IPS-18a (cell line): ENCODE measurements around the gene ITPKB.

Experiments used
- H3K27ac ChIP-seq: one replicate; pipeline ENCODE4 v1.5.1; 2013; ENCODE audit warnings: low read length
- H3K27me3 ChIP-seq: one replicate; pipeline ENCODE4 v1.6.1; 2013; ENCODE audit warnings: mild to moderate bottlenecking, low read length; ENCODE audit not compliant: control insufficient read depth, insufficient read depth
- H3K36me3 ChIP-seq: one replicate; pipeline ENCODE4 v1.6.1; 2013; ENCODE audit warnings: low read depth, low read length; ENCODE audit not compliant: control insufficient read depth
- H3K4me1 ChIP-seq: one replicate; pipeline ENCODE4 v1.6.1; 2013; ENCODE audit warnings: low read depth, low read length; ENCODE audit not compliant: control insufficient read depth
- H3K4me3 ChIP-seq: one replicate; pipeline ENCODE4 v1.5.1; 2013; ENCODE audit warnings: low read length
- H3K9ac ChIP-seq: one replicate; pipeline ENCODE4 v1.6.1; 2013; ENCODE audit warnings: mild to moderate bottlenecking, low read length, moderate library complexity
- H3K9me3 ChIP-seq: one replicate; pipeline ENCODE4 v1.6.1; 2013; ENCODE audit warnings: low read depth, low read length; ENCODE audit not compliant: control insufficient read depth

ITPKB gene

GRCh38 chr1:226697929-226698544, 41.0 kb downstream of the ITPKB start:
- Histone ChIP-seq H3K36me3 (no peaks in the 10 kb centered on the region), H3K9me3 (no peaks in the 10 kb centered on the region), H3K27me3 (no peaks in the 10 kb centered on the region), H3K4me1 (peaks cover 5% of the 10 kb centered on the region), H3K27ac (no peak overlapping the region), H3K9ac (no peak overlapping the region), H3K4me3 (no peak overlapping the region)

- Histone ChIP-seq H3K4me1 (peaks cover under 1% of the 10 kb centered on the region), H3K9me3 (no peaks in the 10 kb centered on the region), H3K9ac (no peak overlapping the region), H3K4me3 (no peak overlapping the region), H3K27ac (no peak overlapping the region), H3K36me3 (no peaks in the 10 kb centered on the region), H3K27me3 (no peaks in the 10 kb centered on the region)
Observed at GRCh38 chr1:226697151-226697928, 41.7 kb downstream of the ITPKB start.

DNA sequence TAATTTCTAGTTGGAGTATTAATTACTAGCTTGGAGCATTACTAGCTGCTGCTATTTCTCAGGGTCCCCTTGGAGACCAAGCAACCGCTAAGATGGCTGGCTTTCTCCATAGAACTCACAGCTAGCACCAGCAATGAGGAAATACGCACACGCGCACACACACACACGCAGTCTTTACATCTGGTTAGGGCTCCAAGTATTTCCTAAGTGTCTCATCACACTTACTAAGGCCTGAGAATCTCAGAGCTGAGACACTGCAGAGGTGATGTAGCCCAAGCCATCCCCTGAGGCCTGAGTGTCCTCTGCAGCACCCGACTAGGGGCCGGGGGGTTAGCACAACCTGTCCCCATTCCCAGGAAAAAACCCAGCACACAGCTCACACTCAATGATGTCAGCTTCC, 42.5 kb downstream of the ITPKB start:
- Histone ChIP-seq H3K4me1 (peaks cover under 1% of the 10 kb centered on the region), H3K9ac (no peak overlapping the region), H3K9me3 (no peaks in the 10 kb centered on the region), H3K27ac (no peak overlapping the region), H3K36me3 (no peaks in the 10 kb centered on the region), H3K4me3 (no peak overlapping the region), H3K27me3 (no peaks in the 10 kb centered on the region)

- Histone ChIP-seq H3K27ac (no peak overlapping the region), H3K9me3 (no peaks in the 10 kb centered on the region), H3K36me3 (no peaks in the 10 kb centered on the region), H3K27me3 (no peaks in the 10 kb centered on the region), H3K4me1 (peaks cover 6% of the 10 kb centered on the region), H3K4me3 (no peak overlapping the region), H3K9ac (no peak overlapping the region)
Observed at GRCh38 chr1:226695335-226695900, 43.7 kb downstream of the ITPKB start.

DNA sequence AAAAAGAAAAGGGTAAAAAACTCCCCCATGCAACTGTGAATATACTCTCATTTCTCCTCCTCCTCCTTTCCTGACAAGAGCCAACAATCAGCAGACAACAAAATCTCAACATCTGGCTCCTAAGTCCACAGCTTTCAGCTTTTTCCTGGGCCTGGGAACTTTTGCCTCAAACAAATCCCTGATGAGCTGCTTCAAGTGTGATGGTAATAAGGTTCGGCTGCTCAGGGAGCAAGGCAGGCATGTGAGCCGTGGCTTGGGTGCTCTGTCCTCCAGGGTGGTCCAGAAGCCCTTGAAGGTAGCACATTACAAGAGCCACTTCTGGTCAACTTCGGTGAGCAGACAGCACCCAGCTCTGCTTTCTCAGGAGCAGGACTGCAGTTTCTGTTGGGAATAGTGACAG, 46.3 kb downstream of the ITPKB start:
- Histone ChIP-seq H3K4me1 (peaks cover 14% of the 10 kb centered on the region), H3K9me3 (no peaks in the 10 kb centered on the region), H3K27ac (no peak overlapping the region), H3K4me3 (no peak overlapping the region), H3K9ac (no peak overlapping the region), H3K27me3 (no peaks in the 10 kb centered on the region), H3K36me3 (no peaks in the 10 kb centered on the region)

GRCh38 chr1:226692051-226692792, 46.9 kb downstream of the ITPKB start:
- no peak overlapping the region for H3K9ac ChIP-seq
- no peak overlapping the region for H3K27ac ChIP-seq
- peaks cover 14% of the 10 kb centered on the region for H3K4me1 ChIP-seq
- H3K4me3 ChIP-seq: no peak overlapping the region
- no peaks in the 10 kb centered on the region for H3K27me3 ChIP-seq
- no peaks in the 10 kb centered on the region for H3K36me3 ChIP-seq
- H3K9me3 ChIP-seq: no peaks in the 10 kb centered on the region

- no peak overlapping the region for H3K9ac ChIP-seq
- H3K9me3 ChIP-seq: no peaks in the 10 kb centered on the region
- no peaks in the 10 kb centered on the region for H3K27me3 ChIP-seq
- peaks cover 14% of the 10 kb centered on the region for H3K4me1 ChIP-seq
- H3K27ac ChIP-seq: no peak overlapping the region
- H3K36me3 ChIP-seq: no peaks in the 10 kb centered on the region
- H3K4me3 ChIP-seq: no peak overlapping the region
Observed at GRCh38 chr1:226691247-226691646, 47.8 kb downstream of the ITPKB start.

- Histone ChIP-seq H3K9me3 (no peaks in the 10 kb centered on the region), H3K36me3 (no peaks in the 10 kb centered on the region), H3K4me1 (peaks cover 14% of the 10 kb centered on the region), H3K9ac (no peak overlapping the region), H3K27ac (no peak overlapping the region), H3K27me3 (no peaks in the 10 kb centered on the region), H3K4me3 (no peak overlapping the region)
Observed at GRCh38 chr1:226690460-226690982, 48.6 kb downstream of the ITPKB start.

DNA sequence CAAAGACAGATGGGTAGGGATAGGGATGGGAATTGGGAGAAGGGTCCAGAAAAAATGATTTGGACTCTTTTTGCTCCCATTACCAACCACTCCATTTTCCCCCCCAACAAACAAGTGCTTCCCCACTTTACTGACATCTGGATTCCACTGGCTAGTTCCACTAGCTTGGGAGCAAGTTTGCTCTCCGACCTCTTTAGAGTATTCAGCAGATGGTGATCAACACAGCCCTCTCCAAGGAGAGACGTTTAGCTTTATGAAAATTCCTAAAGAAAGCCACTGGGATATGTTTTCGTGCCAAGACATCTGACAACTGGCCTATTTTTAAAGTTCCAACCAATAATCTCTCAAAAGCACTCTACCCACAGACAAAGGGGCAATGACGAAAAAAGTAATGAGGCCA, 50.3 kb downstream of the ITPKB start:
- H3K4me1 ChIP-seq: peaks cover 14% of the 10 kb centered on the region
- no peak overlapping the region for H3K4me3 ChIP-seq
- H3K27me3 ChIP-seq: no peaks in the 10 kb centered on the region
- H3K36me3 ChIP-seq: no peaks in the 10 kb centered on the region
- H3K9me3 ChIP-seq: no peaks in the 10 kb centered on the region
- no peak overlapping the region for H3K27ac ChIP-seq
- no peak overlapping the region for H3K9ac ChIP-seq

DNA sequence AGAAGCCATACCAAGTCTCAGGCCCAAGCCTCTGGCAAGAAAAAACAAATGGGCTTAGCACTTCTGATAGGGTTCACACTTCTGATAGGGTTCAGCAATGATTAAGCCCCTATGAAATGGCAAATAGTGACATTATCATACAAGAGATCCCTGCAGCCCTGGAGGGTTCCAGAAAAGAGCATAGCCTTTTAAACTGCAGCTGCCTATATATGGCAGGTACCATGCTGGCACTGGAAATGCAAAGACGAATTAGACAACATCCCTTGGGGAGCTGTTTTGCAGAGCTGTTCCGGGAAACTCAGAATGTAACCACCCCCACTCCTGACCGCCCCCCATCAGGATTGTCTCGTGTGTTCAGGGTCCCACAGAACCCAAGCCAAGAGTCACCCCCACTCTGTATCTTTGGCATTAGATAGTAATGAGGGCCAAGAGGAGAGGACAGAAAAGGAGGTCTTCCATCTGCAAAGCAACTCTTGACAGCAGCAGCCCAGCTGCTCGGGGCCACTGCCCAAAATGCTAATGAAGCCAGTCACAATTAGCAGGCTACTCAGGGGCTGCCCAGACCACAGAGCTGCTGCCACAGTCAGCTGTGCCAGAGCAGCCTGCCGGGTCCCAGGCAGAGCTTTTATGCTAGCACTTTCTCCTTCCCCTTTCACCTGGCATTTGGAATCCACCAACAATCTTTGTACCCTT, 50.9 kb downstream of the ITPKB start:
- no peak overlapping the region for H3K9ac ChIP-seq
- H3K27ac ChIP-seq: no peak overlapping the region
- peaks cover 14% of the 10 kb centered on the region for H3K4me1 ChIP-seq
- no peaks in the 10 kb centered on the region for H3K36me3 ChIP-seq
- H3K4me3 ChIP-seq: no peak overlapping the region
- no peaks in the 10 kb centered on the region for H3K27me3 ChIP-seq
- H3K9me3 ChIP-seq: no peaks in the 10 kb centered on the region

GRCh38 chr1:226687426-226687825, 51.7 kb downstream of the ITPKB start:
- Histone ChIP-seq H3K9ac (no peak overlapping the region), H3K4me3 (no peak overlapping the region), H3K36me3 (no peaks in the 10 kb centered on the region), H3K27ac (no peak overlapping the region), H3K27me3 (peaks cover 2% of the 10 kb centered on the region), H3K4me1 (peaks cover 14% of the 10 kb centered on the region), H3K9me3 (no peaks in the 10 kb centered on the region)
